IgD-negative memory B cell (primary cell): ENCODE measurements around the gene TRIB2. TPM values are rescaled to one million over a fixed set of nuclear protein-coding genes. Genes with fewer than 3 reads are reported as not detected.

Experiments
- H3K27ac Mint-ChIP-seq, 3 donors: one replicate each; pipeline ENCODE4 v1.8.0; 2020 to 2022; ENCODE audit warnings: mild to moderate bottlenecking in 3 of 3, mixed read lengths in 3 of 3, moderate library complexity in 1 of 3
- H3K27me3 Mint-ChIP-seq: one replicate; pipeline ENCODE4 v1.8.0; 2021; ENCODE audit warnings: mixed read lengths
- H3K36me3 Mint-ChIP-seq: one replicate; pipeline ENCODE4 v1.8.0; 2020; ENCODE audit warnings: mild to moderate bottlenecking, mixed read lengths
- H3K4me1 Mint-ChIP-seq, 3 donors: one replicate each; pipeline ENCODE4 v1.8.0; 2020 to 2022; ENCODE audit warnings: mixed read lengths in 3 of 3, mild to moderate bottlenecking in 1 of 3
- H3K4me3 Mint-ChIP-seq, 4 donors: one replicate each; pipeline ENCODE4 v1.8.0; 2020 to 2022; ENCODE audit warnings: mild to moderate bottlenecking in 4 of 4, mixed read lengths in 4 of 4, moderate library complexity in 3 of 4
- H3K9me3 Mint-ChIP-seq, 3 donors: one replicate each; pipeline ENCODE4 v1.8.0; 2020 to 2021; ENCODE audit warnings: mixed read lengths in 3 of 3, mild to moderate bottlenecking in 1 of 3
- polyA plus RNA-seq: library from polyadenylated mRNA; unstranded; fragments of 300-500 nt; fragmentation: Illumina TruSeq; gene quantifications from one replicate; pipeline ENCODE4 v1.2.3, GENCODE V29; 2021

The TRIB2 gene
- polyA plus RNA-seq, 1 donor from 2014 or later, result 41.2 TPM

- H3K27me3 Mint-ChIP-seq, result no peaks in the 10 kb centered on the region
- peak overlapping the region in 1 of 3 donors; percentile 89 for H3K27ac Mint-ChIP-seq
- peaks cover 2% of the 10 kb centered on the region for H3K36me3 Mint-ChIP-seq
- peaks cover 0 to 5% (median 1%) of the 10 kb centered on the region in 3 donors for H3K9me3 Mint-ChIP-seq
- no peak overlapping the region for H3K4me3 Mint-ChIP-seq
- H3K4me1 Mint-ChIP-seq, result peaks cover 29 to 31% (median 31%) of the 10 kb centered on the region in 3 donors
These were observed 7.6 kb upstream of the TRIB2 start for GRCh38 chr2:12709207-12709522.

- peaks cover 0 to 4% (median 1%) of the 10 kb centered on the region in 3 donors for H3K9me3 Mint-ChIP-seq
- peaks cover 27 to 31% (median 30%) of the 10 kb centered on the region in 3 donors for H3K4me1 Mint-ChIP-seq
- no peaks in the 10 kb centered on the region for H3K27me3 Mint-ChIP-seq
- H3K27ac Mint-ChIP-seq, result peak overlapping the region in 2 of 3 donors; percentile 22 to 54
- H3K36me3 Mint-ChIP-seq, result peaks cover 4% of the 10 kb centered on the region
- peak overlapping the region in 3 of 4 donors; percentile 28 to 49 (median 29) for H3K4me3 Mint-ChIP-seq
These were observed 6.4 kb upstream of the TRIB2 start for GRCh38 chr2:12710301-12710700.

DNA sequence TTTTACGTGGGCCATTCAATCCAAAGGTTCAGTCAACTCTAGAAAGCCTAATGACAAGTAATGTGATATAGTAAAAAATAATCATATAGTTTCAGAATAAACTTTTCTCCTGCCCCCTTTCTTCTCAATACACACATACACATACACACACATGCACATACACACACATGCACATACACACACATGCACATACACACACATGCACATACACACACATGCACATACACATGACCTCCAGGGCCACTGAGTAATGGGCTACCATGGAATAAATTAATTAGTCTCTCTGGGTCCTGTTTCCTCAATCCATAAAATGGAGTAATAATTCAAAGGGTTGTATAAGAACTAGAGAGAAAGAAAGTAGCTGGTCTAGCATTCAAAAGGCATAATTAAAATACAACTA is 5.4 kb upstream of the TRIB2 start:
- H3K27me3 Mint-ChIP-seq, result no peaks in the 10 kb centered on the region
- H3K9me3 Mint-ChIP-seq, result no peaks in the 10 kb centered on the region
- no peak overlapping the region for H3K4me3 Mint-ChIP-seq
- H3K27ac Mint-ChIP-seq, result no peak overlapping the region
- peaks cover 28 to 37% (median 36%) of the 10 kb centered on the region in 3 donors for H3K4me1 Mint-ChIP-seq
- peaks cover 4% of the 10 kb centered on the region for H3K36me3 Mint-ChIP-seq

DNA sequence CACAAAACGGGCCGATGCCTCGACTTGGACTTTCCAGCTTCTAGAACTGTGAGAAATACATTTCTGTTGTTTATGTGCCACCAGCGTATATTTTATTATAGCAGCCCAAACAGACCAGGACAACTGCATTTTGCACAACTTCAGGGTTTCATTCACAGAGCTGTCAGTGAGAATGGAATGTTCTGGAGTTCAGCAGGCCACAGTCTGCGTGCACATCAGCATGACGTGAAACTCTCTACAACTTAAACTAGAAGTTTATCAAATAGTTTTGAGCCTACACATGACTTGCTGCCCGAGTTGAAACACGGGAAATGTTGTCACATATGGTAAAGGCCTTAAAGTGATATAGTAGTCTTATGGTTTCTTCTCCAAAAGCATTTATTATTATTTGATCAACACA is 3.9 kb upstream of the TRIB2 start:
- no peaks in the 10 kb centered on the region for H3K9me3 Mint-ChIP-seq
- peaks cover 28 to 37% (median 36%) of the 10 kb centered on the region in 3 donors for H3K4me1 Mint-ChIP-seq
- peak overlapping the region in 1 of 4 donors; percentile 12 for H3K4me3 Mint-ChIP-seq
- no peaks in the 10 kb centered on the region for H3K27me3 Mint-ChIP-seq
- peaks cover 4% of the 10 kb centered on the region for H3K36me3 Mint-ChIP-seq
- no peak overlapping the region for H3K27ac Mint-ChIP-seq

DNA sequence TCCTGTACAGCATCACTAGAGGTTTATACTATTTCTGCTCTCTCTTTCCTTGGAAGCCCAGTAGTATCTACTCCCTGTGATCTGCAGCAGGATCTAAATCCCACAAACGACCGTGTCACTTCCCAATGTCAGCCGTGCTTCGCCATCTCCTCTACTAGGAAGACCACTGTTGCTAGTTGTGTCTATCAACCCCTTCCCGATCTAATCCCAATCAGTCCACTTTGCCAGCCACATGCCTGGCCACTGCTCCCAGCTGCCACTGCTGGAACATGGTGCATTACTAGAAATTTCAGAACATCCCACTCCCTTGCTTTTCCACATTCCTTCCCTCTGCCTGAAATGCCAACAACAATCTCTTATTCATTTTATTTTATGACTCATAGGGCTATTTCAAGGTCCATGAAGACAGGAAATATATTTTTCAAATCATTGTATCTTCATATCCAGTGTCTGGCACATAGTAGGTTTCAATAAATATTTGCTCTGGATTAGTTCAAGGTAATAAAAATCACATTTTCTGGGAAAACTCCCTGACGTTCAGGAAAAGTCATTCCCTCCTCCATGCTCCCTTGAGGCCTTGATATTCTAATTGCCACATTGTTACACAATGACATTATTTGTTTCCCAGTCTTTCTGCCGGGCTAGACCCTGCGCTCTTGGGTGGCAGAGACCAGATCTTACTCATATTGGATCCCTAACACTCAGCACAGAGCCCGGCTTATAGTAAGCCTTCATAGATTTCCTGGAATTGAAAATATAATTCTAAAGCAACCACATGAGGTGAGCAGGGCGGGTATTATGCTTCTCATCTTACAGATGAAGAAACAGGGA is 2.1 kb upstream of the TRIB2 start:
- peaks cover 5% of the 10 kb centered on the region for H3K36me3 Mint-ChIP-seq
- H3K4me1 Mint-ChIP-seq, result peaks cover 26 to 35% (median 35%) of the 10 kb centered on the region in 3 donors
- no peaks in the 10 kb centered on the region for H3K27me3 Mint-ChIP-seq
- peak overlapping the region in 2 of 4 donors; percentile 71 to 94 for H3K4me3 Mint-ChIP-seq
- peak overlapping the region; percentile 20 to 94 (median 49) for H3K27ac Mint-ChIP-seq
- no peaks in the 10 kb centered on the region for H3K9me3 Mint-ChIP-seq

DNA sequence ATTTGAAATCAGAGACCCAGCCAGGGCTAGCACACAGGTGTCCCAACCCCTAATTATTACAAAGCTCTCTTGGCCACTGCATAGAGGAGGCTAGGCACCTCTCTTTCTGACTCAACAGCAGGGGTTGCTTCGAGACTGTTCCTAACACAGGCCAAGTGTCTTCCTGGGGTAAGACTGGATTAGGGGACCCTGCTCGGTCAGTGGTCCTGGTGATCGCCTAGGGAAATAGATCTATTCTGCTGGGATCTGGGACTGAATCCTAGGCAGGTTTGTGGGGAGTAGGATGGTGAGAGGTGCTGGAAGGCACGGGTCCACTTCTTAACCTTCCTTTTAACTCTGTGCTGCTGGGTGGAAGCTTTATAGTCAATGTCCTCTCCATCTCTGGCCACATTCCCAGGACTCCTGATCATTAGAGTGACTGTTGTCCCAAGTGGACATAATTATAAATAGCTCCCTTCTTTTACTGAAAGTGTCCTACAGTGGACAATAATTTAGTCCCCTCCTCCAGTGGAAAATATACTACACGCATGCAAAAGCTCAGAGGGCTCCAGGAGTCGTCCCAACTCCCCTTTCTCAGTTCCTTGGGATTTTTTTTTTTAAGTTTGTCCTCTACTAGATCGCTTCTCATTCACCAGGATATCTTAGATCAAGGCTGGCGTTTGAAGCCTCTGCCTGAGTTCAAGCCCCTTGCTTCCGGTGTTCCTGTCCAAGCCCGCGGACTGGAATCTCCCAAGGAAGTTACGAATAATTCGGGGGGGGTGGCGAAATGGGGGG is 1.3 kb upstream of the TRIB2 start:
- Mint-ChIP-seq H3K27me3 (no peaks in the 10 kb centered on the region), H3K9me3 (no peaks in the 10 kb centered on the region), H3K36me3 (peaks cover 4% of the 10 kb centered on the region), H3K4me1 (peaks cover 28 to 37% (median 35%) of the 10 kb centered on the region in 3 donors), H3K4me3 (peak overlapping the region; percentile 91 to 97 (median 94)), H3K27ac (peak overlapping the region; percentile 94 to 97 (median 94))

DNA sequence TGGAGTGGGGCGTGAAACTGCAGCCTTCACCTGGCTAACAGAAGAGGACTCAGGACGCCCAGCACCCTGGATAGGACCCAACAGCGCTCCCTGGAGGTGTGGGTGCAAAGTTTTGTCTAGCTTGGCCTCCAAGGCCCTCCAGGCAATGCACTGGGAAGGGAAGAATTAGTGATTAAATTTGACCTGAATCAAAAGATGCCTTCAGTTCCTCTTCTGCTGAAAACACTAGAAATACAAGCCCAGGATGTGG is 779 bp upstream of the TRIB2 start:
- Mint-ChIP-seq H3K36me3 (peaks cover 4% of the 10 kb centered on the region), H3K27ac (peak overlapping the region; percentile 94 to 97 (median 94)), H3K27me3 (no peaks in the 10 kb centered on the region), H3K9me3 (no peaks in the 10 kb centered on the region), H3K4me3 (peak overlapping the region; percentile 91 to 97 (median 94)), H3K4me1 (peaks cover 28 to 37% (median 35%) of the 10 kb centered on the region in 3 donors)

DNA sequence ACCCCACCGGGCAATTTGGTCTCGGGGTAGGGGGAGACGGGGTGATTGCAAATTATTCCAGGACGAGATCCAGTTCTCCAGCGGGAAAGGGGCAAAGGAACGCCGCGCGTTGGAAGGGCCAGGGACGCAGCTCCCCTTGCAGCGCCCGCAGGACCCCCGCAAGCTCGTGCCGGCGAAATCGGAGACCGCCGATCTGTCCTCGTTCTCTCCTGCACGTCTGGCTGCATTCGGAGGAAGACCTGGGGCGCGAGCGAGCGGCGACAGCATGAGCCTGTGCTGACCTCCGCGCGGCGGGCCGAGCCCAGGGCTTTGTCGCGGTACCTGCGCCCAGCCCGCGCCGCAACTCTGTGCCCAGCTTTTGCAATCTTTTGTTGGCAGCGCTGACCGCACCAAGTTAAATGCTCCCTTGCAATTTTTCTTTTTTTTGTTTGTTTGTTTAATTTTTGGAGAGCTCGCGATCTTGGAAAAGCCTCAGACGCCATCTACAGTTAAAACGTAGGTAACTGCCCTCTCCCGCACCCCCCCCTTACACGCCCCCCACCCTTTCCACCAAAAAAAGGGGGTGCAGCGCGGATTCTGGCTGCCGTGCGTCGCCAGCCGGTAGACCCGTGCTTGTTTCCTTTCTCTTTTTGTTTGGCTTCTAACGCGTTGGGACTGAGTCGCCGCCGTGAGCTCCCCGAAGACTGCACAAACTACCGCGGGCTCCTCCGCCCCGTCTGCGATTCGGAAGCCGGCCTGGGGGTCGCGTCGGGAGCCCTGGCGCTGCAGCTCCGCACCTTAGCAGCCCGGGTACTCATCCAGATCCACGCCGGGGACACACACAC is 667 bp downstream of the TRIB2 start:
- Mint-ChIP-seq H3K9me3 (no peaks in the 10 kb centered on the region), H3K36me3 (peaks cover 4% of the 10 kb centered on the region), H3K27me3 (no peaks in the 10 kb centered on the region), H3K4me3 (peak overlapping the region; percentile 92 to 97 (median 96)), H3K27ac (peak overlapping the region; percentile 92 to 96 (median 94)), H3K4me1 (peaks cover 38 to 46% (median 40%) of the 10 kb centered on the region in 3 donors)

- H3K4me1 Mint-ChIP-seq, result peaks cover 41 to 49% (median 42%) of the 10 kb centered on the region in 3 donors
- H3K27me3 Mint-ChIP-seq, result no peaks in the 10 kb centered on the region
- H3K27ac Mint-ChIP-seq, result peak overlapping the region; percentile 92 to 96 (median 94)
- H3K36me3 Mint-ChIP-seq, result peaks cover 4% of the 10 kb centered on the region
- H3K4me3 Mint-ChIP-seq, result peak overlapping the region; percentile 92 to 97 (median 96)
- H3K9me3 Mint-ChIP-seq, result no peaks in the 10 kb centered on the region
These were observed 1.4 kb downstream of the TRIB2 start for GRCh38 chr2:12718015-12718671.

GRCh38 chr2:12718711-12719399 is 2.1 kb downstream of the TRIB2 start:
- Mint-ChIP-seq H3K4me3 (peak overlapping the region; percentile 92 to 97 (median 96)), H3K4me1 (peaks cover 43 to 49% (median 47%) of the 10 kb centered on the region in 3 donors), H3K27ac (peak overlapping the region; percentile 88 to 96 (median 94)), H3K27me3 (no peaks in the 10 kb centered on the region), H3K9me3 (no peaks in the 10 kb centered on the region), H3K36me3 (peaks cover 4% of the 10 kb centered on the region)

DNA sequence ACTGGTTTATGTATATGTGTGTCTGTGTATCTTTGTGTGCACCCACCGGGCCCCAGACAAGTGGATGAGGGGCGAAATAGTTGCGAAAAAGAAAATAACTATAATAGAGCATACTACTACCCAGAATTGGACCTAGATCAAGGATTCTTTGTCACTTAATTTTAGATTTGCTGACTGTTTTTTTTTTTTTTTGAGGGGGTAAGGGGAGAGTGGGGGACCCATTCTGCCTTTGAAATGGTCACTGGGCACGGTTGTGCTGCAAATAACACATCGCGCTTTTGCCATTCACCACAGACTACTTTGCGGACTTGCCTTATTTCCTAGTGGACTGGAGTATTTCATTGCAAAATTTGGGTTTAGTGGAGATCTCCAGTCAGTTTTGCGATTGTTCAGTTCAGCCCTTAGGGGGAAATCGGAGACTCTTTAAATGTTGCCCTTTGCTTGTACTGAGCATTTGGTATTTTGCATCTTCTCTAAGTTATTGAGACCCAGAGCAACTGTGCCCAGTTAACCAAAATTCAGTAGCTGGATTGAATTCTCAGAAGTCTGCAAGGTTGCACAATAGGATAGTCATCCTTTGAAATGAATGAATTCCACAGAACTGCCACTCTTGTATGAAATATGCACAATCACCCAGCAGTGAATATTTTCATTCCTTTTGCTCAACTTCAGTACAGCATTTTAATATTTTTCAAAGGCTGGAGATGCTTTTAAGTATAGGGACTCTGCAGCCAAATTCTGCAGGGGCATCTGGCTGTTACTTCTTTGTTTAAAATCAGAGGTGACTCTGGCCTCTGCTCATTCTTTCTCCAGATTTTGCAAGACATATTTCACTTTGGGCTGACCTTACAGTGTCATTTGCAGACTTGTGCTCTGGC is 2.9 kb downstream of the TRIB2 start:
- no peaks in the 10 kb centered on the region for H3K27me3 Mint-ChIP-seq
- peak overlapping the region; percentile 92 to 97 (median 96) for H3K4me3 Mint-ChIP-seq
- peak overlapping the region; percentile 88 to 94 (median 93) for H3K27ac Mint-ChIP-seq
- H3K36me3 Mint-ChIP-seq, result peaks cover 4% of the 10 kb centered on the region
- H3K4me1 Mint-ChIP-seq, result peaks cover 47 to 52% (median 50%) of the 10 kb centered on the region in 3 donors
- H3K9me3 Mint-ChIP-seq, result no peaks in the 10 kb centered on the region

GRCh38 chr2:12720278-12720620 is 3.5 kb downstream of the TRIB2 start:
- Mint-ChIP-seq H3K9me3 (no peaks in the 10 kb centered on the region), H3K4me1 (peaks cover 52 to 58% (median 56%) of the 10 kb centered on the region in 3 donors), H3K27me3 (no peaks in the 10 kb centered on the region), H3K27ac (peak overlapping the region in 1 of 3 donors; percentile 94), H3K4me3 (peak overlapping the region; percentile 92 to 97 (median 96)), H3K36me3 (peaks cover 8% of the 10 kb centered on the region)

GRCh38 chr2:12720754-12721378 is 4.1 kb downstream of the TRIB2 start:
- no peaks in the 10 kb centered on the region for H3K9me3 Mint-ChIP-seq
- peak overlapping the region; percentile 92 to 97 (median 96) for H3K4me3 Mint-ChIP-seq
- H3K36me3 Mint-ChIP-seq, result peaks cover 8% of the 10 kb centered on the region
- no peaks in the 10 kb centered on the region for H3K27me3 Mint-ChIP-seq
- H3K27ac Mint-ChIP-seq, result peak overlapping the region in 1 of 3 donors; percentile 94
- H3K4me1 Mint-ChIP-seq, result peaks cover 54 to 62% (median 57%) of the 10 kb centered on the region in 3 donors
